A549 treated with Mapracorat at 1 μM for 4 hours (cell line): Measurements from ENCODE around the gene HSFX1. TPM values are rescaled to one million over a fixed set of nuclear protein-coding genes. Genes with fewer than 3 reads are reported as not detected.

Experiments used
- total RNA-seq: library from RNA; stranded (reverse); fragments of 200-300 nt; extraction: Qiagen RNA extraction; gene quantifications from 5 replicates; pipeline ENCODE4 v1.2.3, GENCODE V29; 2022

HSFX1 gene, protein sequence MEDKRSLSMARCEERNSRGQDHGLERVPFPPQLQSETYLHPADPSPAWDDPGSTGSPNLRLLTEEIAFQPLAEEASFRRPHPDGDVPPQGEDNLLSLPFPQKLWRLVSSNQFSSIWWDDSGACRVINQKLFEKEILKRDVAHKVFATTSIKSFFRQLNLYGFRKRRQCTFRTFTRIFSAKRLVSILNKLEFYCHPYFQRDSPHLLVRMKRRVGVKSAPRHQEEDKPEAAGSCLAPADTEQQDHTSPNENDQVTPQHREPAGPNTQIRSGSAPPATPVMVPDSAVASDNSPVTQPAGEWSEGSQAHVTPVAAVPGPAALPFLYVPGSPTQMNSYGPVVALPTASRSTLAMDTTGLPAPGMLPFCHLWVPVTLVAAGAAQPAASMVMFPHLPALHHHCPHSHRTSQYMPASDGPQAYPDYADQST
- total RNA-seq: 0.09 to 0.53 TPM (median 0.24 TPM) in 5 replicates

DNA sequence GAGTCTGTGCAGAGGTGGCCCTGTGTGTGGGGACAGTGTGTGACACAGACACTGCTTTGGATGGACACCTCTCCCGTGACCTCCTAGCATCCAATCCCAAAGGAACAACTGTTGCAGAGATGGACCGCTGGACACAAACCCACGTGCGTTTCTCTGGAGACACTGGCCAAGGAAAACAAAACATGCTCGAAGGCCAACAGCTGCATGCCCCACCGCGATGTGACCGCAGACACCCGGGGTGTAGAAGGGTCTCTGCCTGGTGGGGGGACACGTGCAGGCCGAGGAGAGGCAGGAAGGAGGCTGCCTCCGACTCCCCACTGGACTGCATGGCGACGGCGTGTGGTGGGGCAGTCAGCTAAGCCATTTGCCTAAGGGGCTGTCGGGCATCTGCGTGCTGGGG lies at the start of gene HSFX1:
Gene HSFX1 (plus strand): TSS at position 301 of the 400 bp plus-strand sequence. CDS start 614 bp downstream, outside the sequence.

DNA sequence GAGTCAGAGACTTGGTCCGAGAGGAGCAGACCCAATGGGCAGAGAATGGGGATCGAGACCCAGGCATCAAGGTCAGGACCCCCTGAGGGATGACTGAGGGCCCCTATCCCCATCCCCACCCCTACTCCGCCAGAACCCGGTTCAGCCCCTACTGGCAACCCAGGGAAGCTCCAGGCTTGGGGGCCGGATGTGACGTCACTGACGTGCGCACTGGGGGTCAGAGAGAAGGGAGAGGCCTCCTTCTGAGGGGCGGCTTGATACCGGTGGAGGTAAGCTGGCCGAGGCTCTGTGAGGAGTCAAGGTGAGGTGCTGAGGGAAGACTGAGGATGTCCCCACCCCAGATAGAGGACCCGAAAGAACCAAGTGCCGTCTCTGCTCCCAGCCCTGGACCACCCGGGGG lies 7.9 kb downstream of the HSFX1 start, which contains the start of gene MAGEA9:
Gene MAGEA9 (plus strand): TSS at position 204 of the 400 bp plus-strand sequence. CDS start 4,281 bp downstream, outside the sequence.

Other genes starting within 250 kb of the HSFX1 start
- 19.7 to 23.2 TPM (median 21.7 TPM) in 5 replicates for gene EOLA1, start 233.1 kb upstream of the HSFX1 start, total RNA-seq
- gene HSFX3, start 224.1 kb upstream of the HSFX1 start, total RNA-seq: not detected in 5 replicates
- gene MAGEA9B, start 186.6 kb upstream of the HSFX1 start, total RNA-seq: not detected in 5 replicates
- gene HSFX2, start 178.8 kb upstream of the HSFX1 start, total RNA-seq: 0.14 to 0.27 TPM (median 0.17 TPM) in 3 of 5 replicates, not detected in the others
- gene TMEM185A, start 142.3 kb upstream of the HSFX1 start, total RNA-seq: 25.7 to 28.7 TPM (median 27.0 TPM) in 5 replicates
- 0.07 TPM in 1 of 5 replicates, not detected in the others for gene MAGEA11, start 62.0 kb upstream of the HSFX1 start, total RNA-seq
- not detected in 5 replicates for gene MAGEA9, start 7.9 kb downstream of the HSFX1 start, total RNA-seq
- not detected in 5 replicates for gene MAGEA8, start 107.1 kb downstream of the HSFX1 start, total RNA-seq
- gene HSFX4, start 155.5 kb downstream of the HSFX1 start, total RNA-seq: not detected in 5 replicates
- gene EOLA2, start 164.4 kb downstream of the HSFX1 start, total RNA-seq: 52.9 to 66.5 TPM (median 57.8 TPM) in 5 replicates